ENCODE measurements around the gene MIPOL1.
"Not testable (repeated sequence)": the region's sequence is repeated elsewhere in the genome, so short reads cannot be mapped to it uniquely, and the experiment has no call there.

Gene MIPOL1

GRCh38 chr14:37406095-37406494 lies 208.4 kb downstream of the MIPOL1 start:
- no peak for DNase-seq

GRCh38 chr14:37411079-37411735 lies 213.5 kb downstream of the MIPOL1 start:
- DNase-seq = no peak

- DNase-seq = no peak
These were observed 215.3 kb downstream of the MIPOL1 start for GRCh38 chr14:37413050-37413449.

DNA sequence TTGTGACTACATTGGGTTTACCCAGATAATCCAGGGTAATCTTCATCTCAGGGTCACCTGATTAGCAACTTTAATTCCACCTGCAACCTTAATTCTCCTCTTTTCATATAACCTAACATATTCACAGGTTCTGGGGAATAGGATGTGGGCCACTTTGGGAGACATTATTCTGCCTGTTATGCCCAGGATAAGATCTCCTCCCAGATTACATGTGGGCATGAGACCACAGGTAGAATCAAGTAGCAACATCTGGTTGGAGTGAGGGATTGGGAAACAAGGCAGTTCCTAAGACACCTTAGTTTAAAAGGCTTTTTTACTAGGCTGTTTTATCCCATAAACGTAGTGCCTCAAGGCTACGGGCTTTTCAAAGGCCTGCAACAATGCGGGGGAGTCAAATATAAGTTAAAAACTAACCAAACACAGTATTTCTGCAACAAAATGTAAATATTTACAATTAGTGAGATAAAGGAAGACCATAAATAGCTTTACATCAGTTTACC lies 215.8 kb downstream of the MIPOL1 start:
- no peak for DNase-seq

DNA sequence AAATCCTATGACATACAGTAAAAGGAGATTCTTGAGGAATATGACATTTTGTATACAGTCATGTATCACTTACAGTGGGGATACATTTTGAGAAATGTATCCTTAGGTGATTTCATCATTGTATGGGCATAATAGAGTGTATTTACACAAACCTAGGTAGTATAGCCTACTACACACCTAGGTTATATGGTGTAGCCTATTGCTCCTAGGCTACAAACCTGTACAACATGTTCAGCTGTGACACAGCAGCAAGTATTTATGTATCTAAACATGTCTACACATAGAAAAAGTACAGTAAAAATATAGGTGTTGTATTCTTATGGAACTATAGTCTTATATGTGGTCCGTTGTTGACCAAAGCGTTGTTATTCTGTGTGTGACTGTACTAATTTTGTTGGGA lies 218.5 kb downstream of the MIPOL1 start:
- DNase-seq = no peak

DNA sequence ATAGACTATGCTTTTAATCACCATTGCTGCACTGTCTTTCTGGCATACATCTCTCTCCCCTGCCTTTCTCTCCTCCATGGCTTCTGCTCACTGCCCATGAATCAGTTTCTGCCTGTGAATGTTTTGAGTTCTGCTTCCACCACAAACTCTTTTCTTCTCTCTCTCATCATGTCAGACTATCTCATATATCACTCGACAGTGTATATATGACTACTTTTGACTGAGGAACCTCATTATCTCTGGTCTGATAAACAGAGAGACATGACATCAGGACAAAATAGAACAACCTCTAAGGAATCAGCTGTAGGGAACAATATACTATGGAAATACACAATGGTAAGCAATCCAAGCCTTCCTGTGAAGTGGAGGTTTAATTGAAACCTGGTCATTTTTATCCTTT lies 219.4 kb downstream of the MIPOL1 start:
- DNase-seq = no peak

GRCh38 chr14:37417833-37418232 lies 220.1 kb downstream of the MIPOL1 start:
- DNase-seq = no peak

GRCh38 chr14:37420622-37421021 lies 222.9 kb downstream of the MIPOL1 start:
- DNase-seq = no peak

DNA sequence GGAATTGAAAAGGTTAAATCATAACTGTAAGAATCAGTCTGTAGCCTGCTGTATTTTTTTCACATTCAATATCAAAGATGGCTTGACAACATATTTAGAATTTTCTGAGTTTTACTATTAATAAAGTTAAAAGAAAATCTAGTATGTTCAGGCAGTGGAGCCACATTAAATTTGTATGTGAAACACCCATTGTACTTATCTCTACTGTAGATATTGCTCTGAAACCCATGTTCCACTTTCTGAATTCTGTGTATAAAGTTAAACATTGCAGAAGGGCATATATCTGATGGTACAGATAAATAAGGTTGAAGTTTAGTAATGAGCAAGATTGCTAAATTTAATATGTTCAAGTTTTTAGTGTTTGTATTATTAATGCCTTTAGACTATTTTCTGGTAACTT lies 224.6 kb downstream of the MIPOL1 start:
- DNase-seq = no peak

GRCh38 chr14:37422748-37423147 lies 225.0 kb downstream of the MIPOL1 start:
- no peak for DNase-seq

DNA sequence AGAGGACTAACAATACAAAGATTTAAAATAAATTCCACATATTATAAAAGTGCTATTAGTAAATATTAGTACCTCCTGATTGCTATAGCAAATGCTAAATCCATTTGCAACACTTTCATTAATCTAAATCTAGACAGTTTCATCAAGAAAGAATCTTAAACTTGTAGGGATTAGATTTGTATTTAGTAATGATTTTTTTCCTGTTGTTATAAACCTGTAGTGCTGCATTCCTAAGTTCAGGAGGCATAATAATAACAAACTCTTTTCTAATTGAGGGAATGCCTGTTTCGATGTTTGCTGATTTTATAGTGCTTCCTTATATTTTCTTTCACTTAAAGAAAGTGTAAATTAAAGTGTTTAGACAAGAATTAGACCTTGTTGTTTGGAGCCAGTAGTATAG lies 231.2 kb downstream of the MIPOL1 start:
- no peak for DNase-seq

DNA sequence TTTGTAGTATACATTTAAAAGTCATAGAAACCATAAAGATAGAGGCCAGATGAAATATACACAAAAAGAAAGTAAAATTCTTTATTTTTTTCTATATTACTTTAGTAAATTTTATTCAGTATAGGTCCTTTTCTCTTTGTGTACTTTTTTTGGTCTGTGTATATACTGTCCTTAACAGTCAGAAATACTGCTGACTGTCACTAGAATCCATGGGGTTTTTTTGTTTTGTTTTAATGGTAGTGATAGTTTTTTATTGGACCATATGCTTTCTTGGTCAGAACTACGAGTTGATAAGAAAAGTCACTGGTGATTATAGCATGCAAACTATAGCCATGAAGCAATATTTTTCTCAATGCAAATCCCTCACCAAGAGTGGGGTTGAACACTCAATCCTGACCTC lies 231.9 kb downstream of the MIPOL1 start:
- DNase-seq = no peak

DNA sequence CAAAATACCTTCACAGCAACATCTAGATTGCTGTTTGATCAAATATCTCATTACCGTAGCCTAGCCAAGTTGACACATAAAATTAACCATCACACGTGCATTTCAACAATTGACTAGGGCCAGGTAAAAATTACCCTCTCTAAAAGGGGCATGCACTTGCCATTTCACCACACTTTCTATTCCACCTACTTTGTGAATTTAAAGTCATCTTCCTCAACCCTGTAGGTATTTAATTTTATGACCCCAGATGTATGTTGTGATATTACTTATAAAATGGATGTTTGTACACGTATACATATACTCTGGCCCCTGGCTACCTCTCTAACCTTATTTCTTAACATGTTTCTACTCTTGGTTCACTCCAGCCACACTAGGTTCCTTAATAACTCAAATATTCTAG lies 237.1 kb downstream of the MIPOL1 start:
- no peak for DNase-seq

GRCh38 chr14:37436519-37436918 lies 238.8 kb downstream of the MIPOL1 start:
- no peak for DNase-seq

DNA sequence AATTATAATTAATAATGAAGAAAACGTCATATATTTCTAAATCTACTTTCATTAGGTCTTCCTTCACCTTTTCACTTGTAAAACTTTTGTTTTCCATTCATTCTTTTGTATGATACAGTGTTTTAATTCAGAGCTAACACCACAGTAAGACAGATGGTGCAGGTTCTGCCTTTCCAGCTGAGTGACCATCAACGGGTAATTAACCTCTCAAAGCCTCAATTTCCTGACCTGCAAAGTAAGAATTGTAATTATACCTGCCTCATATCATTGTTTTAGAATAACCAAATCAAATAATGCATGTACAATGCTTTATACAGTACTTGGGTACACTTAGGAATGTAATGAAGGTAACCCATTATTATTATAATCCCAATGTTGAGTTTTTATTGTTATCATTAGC lies 239.8 kb downstream of the MIPOL1 start:
- DNase-seq = no peak

- peak; percentile 38 for DNase-seq
These were observed 240.7 kb downstream of the MIPOL1 start for GRCh38 chr14:37438444-37438843.

- DNase-seq = no peak
These were observed 245.7 kb downstream of the MIPOL1 start for GRCh38 chr14:37443461-37443860.

- DNase-seq = no peak
These were observed 250.2 kb downstream of the MIPOL1 start for GRCh38 chr14:37447883-37448391.

GRCh38 chr14:37452323-37452722 lies 254.6 kb downstream of the MIPOL1 start:
- DNase-seq = no peak

GRCh38 chr14:37453985-37454384 lies 256.2 kb downstream of the MIPOL1 start:
- DNase-seq = no peak

- DNase-seq = no peak
These were observed 259.6 kb downstream of the MIPOL1 start for GRCh38 chr14:37457334-37457733.

GRCh38 chr14:37462426-37462825 lies 264.7 kb downstream of the MIPOL1 start:
- not testable (repeated sequence) for DNase-seq

DNA sequence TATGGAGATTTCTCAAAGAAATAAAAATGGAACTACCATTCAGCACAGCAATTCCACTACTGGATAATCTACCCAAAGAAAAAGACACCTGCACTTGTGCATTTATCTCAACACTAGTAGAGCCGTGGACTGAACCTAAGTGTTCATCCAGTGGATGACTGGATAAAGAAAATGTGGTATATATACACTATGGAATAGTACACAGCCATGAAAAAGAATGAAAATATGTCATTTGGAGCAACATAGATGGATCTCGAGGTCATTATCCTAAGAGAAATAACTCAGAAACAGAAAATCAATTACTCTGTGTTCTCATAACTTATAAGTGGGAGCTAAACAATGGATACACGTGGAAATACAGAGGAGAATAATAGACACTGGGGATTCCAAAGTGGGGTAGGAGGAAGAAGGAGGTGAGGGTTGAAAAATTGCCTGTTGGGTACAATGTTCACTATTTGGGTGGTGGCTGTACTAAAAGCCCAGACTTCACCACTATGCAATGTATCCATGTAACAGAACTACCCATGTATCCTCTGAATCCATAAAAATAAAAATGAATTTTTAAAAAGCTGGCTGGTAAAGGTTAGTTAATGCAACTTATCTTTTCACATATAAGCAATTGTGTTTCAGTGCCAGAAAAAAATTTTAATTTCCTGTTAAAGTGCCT lies 266.6 kb downstream of the MIPOL1 start:
- no peak for DNase-seq

- DNase-seq = no peak
These were observed 268.4 kb downstream of the MIPOL1 start for GRCh38 chr14:37466003-37466622.

All from retina (tissue), 1 donor.